Measurements from ENCODE around the gene PDE7B.

GRCh38 chr6:135972150-135972549 is 120.6 kb downstream of the PDE7B start:
- no peak for TF ChIP-seq POLR2A (IDR thresholded peaks at IDR 0.05)
- TF ChIP-seq, protein P1, sequence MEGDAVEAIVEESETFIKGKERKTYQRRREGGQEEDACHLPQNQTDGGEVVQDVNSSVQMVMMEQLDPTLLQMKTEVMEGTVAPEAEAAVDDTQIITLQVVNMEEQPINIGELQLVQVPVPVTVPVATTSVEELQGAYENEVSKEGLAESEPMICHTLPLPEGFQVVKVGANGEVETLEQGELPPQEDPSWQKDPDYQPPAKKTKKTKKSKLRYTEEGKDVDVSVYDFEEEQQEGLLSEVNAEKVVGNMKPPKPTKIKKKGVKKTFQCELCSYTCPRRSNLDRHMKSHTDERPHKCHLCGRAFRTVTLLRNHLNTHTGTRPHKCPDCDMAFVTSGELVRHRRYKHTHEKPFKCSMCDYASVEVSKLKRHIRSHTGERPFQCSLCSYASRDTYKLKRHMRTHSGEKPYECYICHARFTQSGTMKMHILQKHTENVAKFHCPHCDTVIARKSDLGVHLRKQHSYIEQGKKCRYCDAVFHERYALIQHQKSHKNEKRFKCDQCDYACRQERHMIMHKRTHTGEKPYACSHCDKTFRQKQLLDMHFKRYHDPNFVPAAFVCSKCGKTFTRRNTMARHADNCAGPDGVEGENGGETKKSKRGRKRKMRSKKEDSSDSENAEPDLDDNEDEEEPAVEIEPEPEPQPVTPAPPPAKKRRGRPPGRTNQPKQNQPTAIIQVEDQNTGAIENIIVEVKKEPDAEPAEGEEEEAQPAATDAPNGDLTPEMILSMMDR (IDR thresholded peaks at IDR 0.05) = no peak

Measured in Peyer's patch (tissue), 4 donors.